K562 (cell line): ENCODE results near the gene SLC44A5. TPM values are rescaled to one million over a fixed set of nuclear protein-coding genes. Genes with fewer than 3 reads are reported as not detected.

Source experiments
- ATAC-seq: fragments of 200-7000 bp; cut with Tn5 transposase; 3 replicates; pipeline ENCODE4 v1.9.1; 2020; ENCODE audit warnings: moderate library complexity
- BruUV-seq: library from RNA; stranded (reverse); fragments of 400-500 nt; replicated peaks from 2 replicates; lab custom pipeline; 2021; lab: Mats Ljungman, UMichigan
- CTCF ChIA-PET: fragments of 300-600 bp; formaldehyde crosslinking; extraction: SDS; loops from one replicate; lab custom pipeline; 2021; ENCODE audit warnings: low intra/inter-chr PET ratio; lab: Yijun Ruan, JAX
- POLR2A ChIA-PET: fragments of 300-600, 350-650 bp; sonication (Branson Sonifier 250); formaldehyde crosslinking; extraction: SDS; loops from one replicate; lab custom pipeline; 2021; ENCODE audit warnings: antibody characterized with exemption, inconsistent platforms; lab: Yijun Ruan, JAX
- DNase-seq, 4 experiments: peaks; one replicate each; pipeline versions ENCODE4 v3.0.0 to v3.0.0-alpha.2; 2011 to 2018; ENCODE audit warnings: low spot score in 3 of 4, mixed read lengths in 3 of 4; ENCODE audit errors: extremely low read depth in 1 of 4
- FAIRE-seq: peaks from 2 replicates; lab custom pipeline; 2011; peaks lifted over from hg19 to GRCh38; lab: Jason Lieb, UNC
- H2AFZ ChIP-seq: 2 replicates; pipeline ENCODE4 v1.6.0; 2011; ENCODE audit warnings: low read depth, low read length, control low read depth, inconsistent platforms
- H3K27ac ChIP-seq: fragments of 200-600 bp; 3 replicates; pipeline ENCODE4 v1.8.0; 2011; ENCODE audit warnings: low read depth, mild to moderate bottlenecking, control low read depth, inconsistent platforms, low read length, moderate library complexity, mixed read lengths; ENCODE audit errors: extremely low read depth
- H3K27me3 ChIP-seq, 2 experiments: fragments of 300-600 bp in 1 of 2; 2 replicates in 1 of 2; 3 replicates in 1 of 2; pipeline versions ENCODE4 v1.6.0 to v1.8.0; 2011; ENCODE audit warnings: inconsistent platforms in 2 of 2, low read length in 2 of 2, mild to moderate bottlenecking in 1 of 2, mixed read lengths in 1 of 2, moderate library complexity in 1 of 2; ENCODE audit not compliant: control insufficient read depth in 2 of 2, insufficient read depth in 2 of 2
- H3K36me3 ChIP-seq: fragments of 300-600 bp; 3 replicates; pipeline ENCODE4 v1.8.0; 2011; ENCODE audit warnings: mild to moderate bottlenecking, low read length, inconsistent platforms; ENCODE audit not compliant: control insufficient read depth, insufficient read depth
- H3K4me1 ChIP-seq, 2 experiments: fragments of 200-600 bp in 1 of 2; replicated peaks in 1 of 2; 2 replicates in 1 of 2; 3 replicates in 1 of 2; pipeline versions ENCODE4 v1.5.1 to v1.8.0; 2011; ENCODE audit warnings: inconsistent platforms in 2 of 2, low read length in 2 of 2, mild to moderate bottlenecking in 1 of 2, mixed read lengths in 1 of 2, moderate library complexity in 1 of 2; ENCODE audit not compliant: control insufficient read depth in 2 of 2, insufficient read depth in 2 of 2
- H3K4me2 ChIP-seq: 2 replicates; pipeline ENCODE4 v1.6.1; 2011; ENCODE audit warnings: low read length, control low read depth, inconsistent platforms, mixed read lengths; ENCODE audit not compliant: insufficient read depth
- H3K4me3 ChIP-seq: fragments of 200-600 bp; sonication (generic), shearing (Covaris generic); 2 replicates; pipeline ENCODE4 v1.5.1; 2016; ENCODE audit warnings: control low read depth, inconsistent platforms
- H3K79me2 ChIP-seq: fragments of 200-600 bp; 3 replicates; pipeline ENCODE4 v1.8.0; 2011; ENCODE audit warnings: low read length, inconsistent platforms; ENCODE audit not compliant: control insufficient read depth, insufficient read depth
- H3K9ac ChIP-seq, 2 experiments: 2 replicates each; pipeline versions ENCODE4 v1.6.0 to v1.6.1; 2011; ENCODE audit warnings: low read depth in 2 of 2, low read length in 2 of 2, control low read depth in 1 of 2, inconsistent platforms in 1 of 2, mild to moderate bottlenecking in 1 of 2, mixed read lengths in 1 of 2; ENCODE audit not compliant: insufficient read depth in 1 of 2
- H3K9me1 ChIP-seq: one replicate; pipeline ENCODE4 v1.6.0; 2011; ENCODE audit warnings: inconsistent platforms, mild to moderate bottlenecking, low read length, moderate library complexity; ENCODE audit not compliant: control insufficient read depth, insufficient read depth
- H3K9me3 ChIP-seq: replicated peaks from 2 replicates; pipeline ENCODE4 v1.5.1; 2011; ENCODE audit warnings: low read depth, low read length, inconsistent platforms; ENCODE audit not compliant: control insufficient read depth, insufficient read depth
- H4K20me1 ChIP-seq: replicated peaks from 2 replicates; pipeline ENCODE4 v1.6.1; 2011; ENCODE audit warnings: low read length, inconsistent platforms, mixed read lengths; ENCODE audit not compliant: control insufficient read depth, insufficient read depth
- ADNP ChIP-seq: fragments of 200-800 bp; sonication (Bioruptor generic); IDR thresholded peaks from 2 replicates; pipeline ENCODE4 v1.6.1; 2016; ENCODE audit warnings: missing genetic modification characterization, missing compliant biosample characterization
- BRD4 ChIP-seq: fragments of 200-600 bp; sonication (generic); IDR thresholded peaks from 2 replicates; pipeline ENCODE4 v1.6.1; 2017; ENCODE audit warnings: inconsistent platforms
- CBFA2T2 ChIP-seq: fragments of 450-650 bp; conservative IDR thresholded peaks from 2 replicates; pipeline ENCODE4 v1.6.1; 2017; ENCODE audit warnings: mild to moderate bottlenecking
- EP400 ChIP-seq: fragments of 450-650 bp; IDR thresholded peaks from 2 replicates; pipeline ENCODE4 v1.6.1; 2017; ENCODE audit warnings: antibody characterized with exemption, mild to moderate bottlenecking, moderate library complexity
- FOXM1 ChIP-seq, 2 experiments: fragments of 450-650 bp in 1 of 2; sonication (generic) in 1 of 2; formaldehyde crosslinking in 1 of 2; IDR thresholded peaks; 2 replicates each; pipeline versions ENCODE4 v1.6.1 to v1.9.0; 2017 to 2022; ENCODE audit warnings: low read depth in 2 of 2, mild to moderate bottlenecking in 2 of 2, missing genetic modification reagents in 1 of 2, moderate library complexity in 1 of 2
- GTF2E2 ChIP-seq: fragments of 200-800 bp; sonication (Bioruptor generic); IDR thresholded peaks from 2 replicates; pipeline ENCODE4 v1.6.1; 2016; ENCODE audit warnings: missing genetic modification characterization, missing compliant biosample characterization
- NFE2 ChIP-seq: IDR thresholded peaks from 2 replicates; pipeline ENCODE4 v1.6.1; 2014; ENCODE audit warnings: antibody characterized with exemption, low read depth
- NFYB ChIP-seq: IDR thresholded peaks from 2 replicates; pipeline ENCODE4 v1.6.1; 2011; ENCODE audit warnings: mild to moderate bottlenecking, moderate library complexity; ENCODE audit not compliant: insufficient read length; ENCODE audit errors: extremely low read depth
- NRF1 ChIP-seq, 2 experiments: fragments of 450-650 bp; IDR thresholded peaks in 1 of 2; conservative IDR thresholded peaks in 1 of 2; 2 replicates each; pipeline ENCODE4 v1.6.1; 2014; ENCODE audit warnings: mild to moderate bottlenecking in 2 of 2
- PML ChIP-seq: IDR thresholded peaks from 2 replicates; pipeline ENCODE4 v1.6.1; 2012; ENCODE audit warnings: low read length, inconsistent platforms
- TBL1XR1 ChIP-seq, 2 experiments: IDR thresholded peaks; 2 replicates each; pipeline ENCODE4 v1.6.1; 2012; ENCODE audit warnings: improper control_type of control experiment in 2 of 2, low read length in 2 of 2, mild to moderate bottlenecking in 1 of 2
- TRIM24 ChIP-seq, 2 experiments: fragments of 450-650 bp; IDR thresholded peaks; 2 replicates each; pipeline ENCODE4 v1.6.1; 2016
- WGBS: fragments of 100-300 bp; shearing (Covaris generic); methylation state at CpG from one replicate; pipeline ENCODE4 v1.1.6; 2016; ENCODE audit warnings: low coverage, mixed read lengths; ENCODE audit not compliant: insufficient coverage; ENCODE audit errors: missing lambda C conversion rate; 5-methylcytosine and 5-hydroxymethylcytosine counted together
- in situ Hi-C: fragments of 300-500 bp; cut with MboI; formaldehyde crosslinking; loops from 4 replicates; pipeline ENCODE4 v1.15.0; 2018; ENCODE audit warnings: inconsistent platforms, mixed read lengths
- intact Hi-C: fragments of 100-400 bp; cut with micrococcal nuclease; formaldehyde crosslinking; loops from 2 replicates; pipeline ENCODE4 v1.14.2; 2022
- polyA plus RNA-seq, 8 experiments: library from polyadenylated mRNA; depleted of rRNA in 4 of 8; stranded (reverse) in 5 of 8; unstranded in 3 of 8; fragments of >200 nt; fragmentation: Nextera tagmentation in 2 of 8; fragmentation: Illumina TruSeq in 1 of 8; extraction: Ambion mirVana in 2 of 8; extraction: Trizol in 1 of 8; gene quantifications; 2 replicates each; pipeline versions ENCODE4 v1.2.1 to v1.2.3, GENCODE V29; 2011 to 2014; ENCODE audit warnings: inconsistent platforms in 1 of 8, missing spikeins in 1 of 8
- total RNA-seq, 7 experiments: library from RNA; depleted of rRNA in 6 of 7; stranded (reverse); fragments of >200 nt in 6 of 7; fragmentation: Illumina TruSeq in 2 of 7; extraction: Trizol in 2 of 7; gene quantifications; 2 replicates each; pipeline versions ENCODE4 v1.2.1 to v1.2.3, GENCODE V29; 2011 to 2021; ENCODE audit warnings: low replicate concordance in 1 of 7
- TF ChIP-seq, protein P1 (sequence below): sonication (generic); IDR thresholded peaks from 2 replicates; pipeline ENCODE4 v1.6.1; 2016
- TF ChIP-seq, protein P2 (sequence below): fragments of 250-450 bp; sonication (Bioruptor Pico); IDR thresholded peaks from 2 replicates; pipeline ENCODE4 v1.4.0; 2020
- TF ChIP-seq, protein P3 (sequence below), 2 experiments: fragments of 150-350 bp in 1 of 2; IDR thresholded peaks; 2 replicates each; pipeline ENCODE4 v1.6.1; 2012 to 2016; ENCODE audit warnings: low read depth in 2 of 2, low read length in 2 of 2, mild to moderate bottlenecking in 1 of 2, moderate library complexity in 1 of 2

The SLC44A5 gene
- total and polyA plus RNA-seq, 9 of the 15 experiments (the other 6 are each of a cell fraction or from before 2014, with no cell fraction given), result 1.2 to 10.1 (median 3.2) TPM

DNA sequence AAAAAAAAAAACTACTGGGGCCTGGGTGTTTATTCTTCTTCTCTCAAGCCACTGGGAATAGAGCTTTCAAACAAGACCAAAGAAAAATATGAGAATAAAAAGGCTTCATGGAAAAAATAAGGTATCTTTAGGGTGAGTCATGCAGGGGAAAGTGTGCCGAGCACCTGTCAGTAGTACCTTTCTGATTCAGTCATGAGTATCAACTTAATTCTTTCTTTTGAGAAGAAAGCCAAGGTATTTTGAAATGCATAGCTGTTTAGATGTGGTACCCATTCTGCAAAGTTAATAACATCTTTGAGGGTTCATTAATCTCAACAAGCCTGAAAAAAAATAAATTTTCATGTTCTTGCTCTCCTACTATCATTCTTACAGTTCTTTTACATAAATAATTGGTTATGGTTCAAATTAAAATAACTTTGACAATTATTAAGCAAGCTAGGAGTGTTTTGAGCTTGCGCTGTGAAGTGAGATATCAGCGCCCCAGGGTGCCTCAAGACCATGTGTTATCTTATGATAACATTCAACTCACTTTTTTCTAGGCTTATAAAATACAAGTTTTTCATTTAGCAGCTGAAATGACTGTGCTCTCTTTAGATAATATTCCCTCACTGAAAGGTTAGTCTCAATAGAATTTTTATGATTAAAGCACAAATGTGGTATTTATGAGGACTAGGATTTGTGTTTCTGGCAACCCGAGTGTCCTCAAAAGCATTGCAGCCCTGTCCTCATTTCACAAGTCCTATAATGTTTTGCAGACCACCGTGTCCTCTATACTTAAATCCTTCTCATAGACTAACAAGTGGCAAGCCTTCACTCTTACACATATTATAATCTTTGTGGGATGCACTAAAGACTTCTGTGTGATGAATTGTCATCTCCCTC lies 138.6 kb downstream of the SLC44A5 start:
- Histone ChIP-seq H3K27ac (peak overlapping the region; percentile 74), H3K27me3 (no peaks in the 10 kb centered on the region), H3K36me3 (no peaks in the 10 kb centered on the region), H3K4me1 (peaks cover 18 to 42% of the 10 kb centered on the region in 2 experiments), H3K9me3 (no peaks in the 10 kb centered on the region), H4K20me1 (no peaks in the 10 kb centered on the region), H3K9ac (peak overlapping the region in 1 of 2 experiments; percentile 22; a peak in 1 of 4 replicates), H3K9me1 (no peaks in the 10 kb centered on the region), H3K79me2 (no peaks in the 10 kb centered on the region), H3K4me3 (no peak overlapping the region), H3K4me2 (peak overlapping the region; percentile 30; the same call in 1 of the 2 replicates), H2AFZ (peak overlapping the region; percentile 52)
- FAIRE-seq (peak; percentile 67), DNase-seq (peak; percentile 62 to 80 (median 72)), ATAC-seq (peak; percentile 77)
- intact Hi-C loops (no loop called here), in situ Hi-C loops (no loop called here)
- ChIA-PET POLR2A (interaction anchor here (0.7 to 2.8 kb wide), 2 partner anchors 12 to 21 kb away, joined by 3 to 13 read pairs; no protein-coding TSS in a partner anchor), CTCF (no interaction called here)
- no TSS peak for BruUV-seq
- WGBS, result 0% methylated on average over 5 of the region's 5 CpGs
- TF ChIP-seq ADNP (tag) (peak; percentile 48; the same call in 1 of the 2 replicates), TBL1XR1 (IDR thresholded peaks at IDR 0.05; ENCODE audit: low read length in 2 of 2) (peak in 1 of 2 experiments; percentile 45; a peak in 1 of 4 replicates), NFE2 (peak; percentile 48), TRIM24 (IDR thresholded peaks at IDR 0.05) (peak in 1 of 2 experiments; percentile 58; a peak in 2 of 4 replicates), GTF2E2 (tag) (no peak), FOXM1 (IDR thresholded peaks at IDR 0.05; ENCODE audit: low read depth) (peak; percentile 81), FOXM1 (CRISPR knock-in tag; IDR thresholded peaks at IDR 0.05; ENCODE audit: low read depth) (no peak), NRF1 (conservative IDR thresholded peaks at IDR 0.05 in 1 of 2, IDR thresholded peaks at IDR 0.05 in 1 of 2) (peak; percentile 56 to 65), BRD4 (no peak), PML (peak; percentile 92), NFYB (no peak), CBFA2T2 (peak; percentile 88), EP400 (no peak)
- TF ChIP-seq, protein P1, sequence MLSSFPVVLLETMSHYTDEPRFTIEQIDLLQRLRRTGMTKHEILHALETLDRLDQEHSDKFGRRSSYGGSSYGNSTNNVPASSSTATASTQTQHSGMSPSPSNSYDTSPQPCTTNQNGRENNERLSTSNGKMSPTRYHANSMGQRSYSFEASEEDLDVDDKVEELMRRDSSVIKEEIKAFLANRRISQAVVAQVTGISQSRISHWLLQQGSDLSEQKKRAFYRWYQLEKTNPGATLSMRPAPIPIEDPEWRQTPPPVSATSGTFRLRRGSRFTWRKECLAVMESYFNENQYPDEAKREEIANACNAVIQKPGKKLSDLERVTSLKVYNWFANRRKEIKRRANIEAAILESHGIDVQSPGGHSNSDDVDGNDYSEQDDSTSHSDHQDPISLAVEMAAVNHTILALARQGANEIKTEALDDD, result peak; percentile 61; the same call in 1 of the 2 replicates
- TF ChIP-seq, protein P2, sequence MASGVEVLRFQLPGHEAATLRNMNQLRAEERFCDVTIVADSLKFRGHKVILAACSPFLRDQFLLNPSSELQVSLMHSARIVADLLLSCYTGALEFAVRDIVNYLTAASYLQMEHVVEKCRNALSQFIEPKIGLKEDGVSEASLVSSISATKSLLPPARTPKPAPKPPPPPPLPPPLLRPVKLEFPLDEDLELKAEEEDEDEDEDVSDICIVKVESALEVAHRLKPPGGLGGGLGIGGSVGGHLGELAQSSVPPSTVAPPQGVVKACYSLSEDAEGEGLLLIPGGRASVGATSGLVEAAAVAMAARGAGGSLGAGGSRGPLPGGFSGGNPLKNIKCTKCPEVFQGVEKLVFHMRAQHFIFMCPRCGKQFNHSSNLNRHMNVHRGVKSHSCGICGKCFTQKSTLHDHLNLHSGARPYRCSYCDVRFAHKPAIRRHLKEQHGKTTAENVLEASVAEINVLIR (CRISPR knock-in tag), result no peak
- TF ChIP-seq, protein P3, sequence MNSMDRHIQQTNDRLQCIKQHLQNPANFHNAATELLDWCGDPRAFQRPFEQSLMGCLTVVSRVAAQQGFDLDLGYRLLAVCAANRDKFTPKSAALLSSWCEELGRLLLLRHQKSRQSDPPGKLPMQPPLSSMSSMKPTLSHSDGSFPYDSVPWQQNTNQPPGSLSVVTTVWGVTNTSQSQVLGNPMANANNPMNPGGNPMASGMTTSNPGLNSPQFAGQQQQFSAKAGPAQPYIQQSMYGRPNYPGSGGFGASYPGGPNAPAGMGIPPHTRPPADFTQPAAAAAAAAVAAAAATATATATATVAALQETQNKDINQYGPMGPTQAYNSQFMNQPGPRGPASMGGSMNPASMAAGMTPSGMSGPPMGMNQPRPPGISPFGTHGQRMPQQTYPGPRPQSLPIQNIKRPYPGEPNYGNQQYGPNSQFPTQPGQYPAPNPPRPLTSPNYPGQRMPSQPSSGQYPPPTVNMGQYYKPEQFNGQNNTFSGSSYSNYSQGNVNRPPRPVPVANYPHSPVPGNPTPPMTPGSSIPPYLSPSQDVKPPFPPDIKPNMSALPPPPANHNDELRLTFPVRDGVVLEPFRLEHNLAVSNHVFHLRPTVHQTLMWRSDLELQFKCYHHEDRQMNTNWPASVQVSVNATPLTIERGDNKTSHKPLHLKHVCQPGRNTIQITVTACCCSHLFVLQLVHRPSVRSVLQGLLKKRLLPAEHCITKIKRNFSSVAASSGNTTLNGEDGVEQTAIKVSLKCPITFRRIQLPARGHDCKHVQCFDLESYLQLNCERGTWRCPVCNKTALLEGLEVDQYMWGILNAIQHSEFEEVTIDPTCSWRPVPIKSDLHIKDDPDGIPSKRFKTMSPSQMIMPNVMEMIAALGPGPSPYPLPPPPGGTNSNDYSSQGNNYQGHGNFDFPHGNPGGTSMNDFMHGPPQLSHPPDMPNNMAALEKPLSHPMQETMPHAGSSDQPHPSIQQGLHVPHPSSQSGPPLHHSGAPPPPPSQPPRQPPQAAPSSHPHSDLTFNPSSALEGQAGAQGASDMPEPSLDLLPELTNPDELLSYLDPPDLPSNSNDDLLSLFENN (IDR thresholded peaks at IDR 0.05; ENCODE audit: low read depth in 2 of 2, low read length in 2 of 2), result peak in 1 of 2 experiments; percentile 86; a peak in 2 of 4 replicates
